Liver (tissue), 9 donors: ENCODE results near the gene MYOF. TPM values are rescaled to one million over a fixed set of nuclear protein-coding genes. Genes with fewer than 3 reads are reported as not detected.

ENCODE experiments used
- DNase-seq: peaks from one replicate; pipeline ENCODE4 v3.0.0-alpha.2; 2017; ENCODE audit warnings: low spot score
- H3K27ac ChIP-seq, 2 donors: one replicate each; pipeline ENCODE4 v1.7.0; 2013; ENCODE audit warnings: inconsistent platforms in 2 of 2, low read length in 2 of 2, control low read depth in 1 of 2, low read depth in 1 of 2, mild to moderate bottlenecking in 1 of 2
- H3K27me3 ChIP-seq, 4 donors: one replicate each; pipeline versions ENCODE4 v1.6.1 to v1.7.0; 2013; ENCODE audit warnings: low read length in 3 of 4, inconsistent platforms in 1 of 4, mild to moderate bottlenecking in 1 of 4, moderate library complexity in 1 of 4; ENCODE audit not compliant: control insufficient read depth in 4 of 4, insufficient read depth in 4 of 4
- H3K36me3 ChIP-seq, 4 donors: one replicate each; pipeline versions ENCODE4 v1.6.1 to v1.7.0; 2013; ENCODE audit warnings: low read length in 3 of 4, mild to moderate bottlenecking in 3 of 4, low read depth in 1 of 4, moderate library complexity in 1 of 4; ENCODE audit not compliant: control insufficient read depth in 4 of 4, insufficient read depth in 3 of 4
- H3K4me1 ChIP-seq, 4 donors: one replicate each; pipeline versions ENCODE4 v1.6.1 to v1.7.0; 2013; ENCODE audit warnings: low read length in 3 of 4, mild to moderate bottlenecking in 3 of 4, moderate library complexity in 1 of 4; ENCODE audit not compliant: control insufficient read depth in 4 of 4, insufficient read depth in 4 of 4
- H3K4me3 ChIP-seq, 3 donors: one replicate each; pipeline versions ENCODE4 v1.6.1 to v1.7.0; 2013; ENCODE audit warnings: low read length in 3 of 3, control low read depth in 1 of 3, low read depth in 1 of 3, mild to moderate bottlenecking in 1 of 3
- H3K9ac ChIP-seq, 2 donors: one replicate each; pipeline ENCODE4 v1.7.0; 2013; ENCODE audit warnings: low read length in 2 of 2, mild to moderate bottlenecking in 2 of 2, moderate library complexity in 2 of 2, control low read depth in 1 of 2, low read depth in 1 of 2
- H3K9me3 ChIP-seq, 4 donors: one replicate each; pipeline versions ENCODE4 v1.6.1 to v1.7.0; 2013; ENCODE audit warnings: low read length in 3 of 4; ENCODE audit not compliant: control insufficient read depth in 4 of 4
- ATF3 ChIP-seq: IDR thresholded peaks from 2 replicates; pipeline ENCODE4 v1.6.1; 2016; ENCODE audit warnings: antibody characterized with exemption
- CTCF ChIP-seq: fragments of 150-350 bp; IDR thresholded peaks from 2 replicates; pipeline ENCODE4 v1.5.1; 2017; ENCODE audit warnings: improper control_type of control experiment, low read depth, low read length; ENCODE audit not compliant: missing input control
- EGR1 ChIP-seq, 2 donors: IDR thresholded peaks; 2 replicates each; pipeline ENCODE4 v1.6.1; 2016 to 2018; ENCODE audit warnings: antibody characterized with exemption in 2 of 2, low read depth in 2 of 2
- FOXA1 ChIP-seq: IDR thresholded peaks from 2 replicates; pipeline ENCODE4 v1.6.1; 2016; ENCODE audit warnings: antibody characterized with exemption
- FOXA2 ChIP-seq: IDR thresholded peaks from 2 replicates; pipeline ENCODE4 v1.6.1; 2016; ENCODE audit warnings: antibody characterized with exemption
- GABPA ChIP-seq, 2 donors: IDR thresholded peaks in 1 of 2; conservative IDR thresholded peaks in 1 of 2; 2 replicates each; pipeline ENCODE4 v1.6.1; 2016; ENCODE audit warnings: antibody characterized with exemption in 2 of 2, mild to moderate bottlenecking in 1 of 2, moderate library complexity in 1 of 2
- HNF4A ChIP-seq, 2 donors: conservative IDR thresholded peaks; 2 replicates each; pipeline ENCODE4 v1.6.1; 2016; ENCODE audit warnings: antibody characterized with exemption in 2 of 2, mild to moderate bottlenecking in 2 of 2
- HNF4G ChIP-seq: IDR thresholded peaks from 2 replicates; pipeline ENCODE4 v1.6.1; 2016; ENCODE audit warnings: antibody characterized with exemption
- JUND ChIP-seq, 2 donors: IDR thresholded peaks; 2 replicates each; pipeline ENCODE4 v1.6.1; 2016; ENCODE audit warnings: antibody characterized with exemption in 2 of 2
- MAX ChIP-seq: IDR thresholded peaks from 2 replicates; pipeline ENCODE4 v1.6.1; 2016; ENCODE audit warnings: antibody characterized with exemption
- NR2F2 ChIP-seq: IDR thresholded peaks from 2 replicates; pipeline ENCODE4 v1.6.1; 2016; ENCODE audit warnings: antibody characterized with exemption
- RAD21 ChIP-seq, 2 donors: IDR thresholded peaks; 2 replicates each; pipeline ENCODE4 v1.6.1; 2016; ENCODE audit warnings: antibody characterized with exemption in 2 of 2, mild to moderate bottlenecking in 2 of 2
- RXRA ChIP-seq, 2 donors: IDR thresholded peaks; 2 replicates each; pipeline ENCODE4 v1.6.1; 2017 to 2018; ENCODE audit warnings: antibody characterized with exemption in 2 of 2, mild to moderate bottlenecking in 1 of 2
- SP1 ChIP-seq: IDR thresholded peaks from 2 replicates; pipeline ENCODE4 v1.6.1; 2018; ENCODE audit warnings: antibody characterized with exemption, mild to moderate bottlenecking
- TAF1 ChIP-seq: conservative IDR thresholded peaks from 2 replicates; pipeline ENCODE4 v1.6.1; 2016; ENCODE audit warnings: antibody characterized with exemption, mild to moderate bottlenecking
- YY1 ChIP-seq: IDR thresholded peaks from 2 replicates; pipeline ENCODE4 v1.6.1; 2016; ENCODE audit warnings: antibody characterized with exemption, mild to moderate bottlenecking
- ZBTB33 ChIP-seq: IDR thresholded peaks from 2 replicates; pipeline ENCODE4 v1.6.1; 2016; ENCODE audit warnings: antibody characterized with exemption
- WGBS: extraction: QIAGEN DNeasy Blood & Tissue Kit; methylation state at CpG from one replicate; pipeline ENCODE4 v1.1.7; 2013; 5-methylcytosine and 5-hydroxymethylcytosine counted together
- polyA plus RNA-seq, 2 donors: library from polyadenylated mRNA; stranded (reverse) in 1 of 2; unstranded in 1 of 2; fragments of 200-250 nt in 1 of 2; fragments of >200 nt in 1 of 2; fragmentation: Nextera tagmentation in 1 of 2; extraction: Ambion mirVana in 1 of 2; gene quantifications; one replicate each; pipeline versions ENCODE4 v1.2.1 to v1.2.3, GENCODE V29; 2013 to 2015
- total RNA-seq, 2 donors: library from RNA; depleted of rRNA; stranded (reverse); fragments of >200 nt; gene quantifications; one replicate each; pipeline ENCODE4 v1.2.3, GENCODE V29; 2014
- donor health status: healthy.
- donor health status: healthy.
- donor health status: healthy.
- donor health status: healthy.
- donor health status: healthy.

MYOF gene
- total and polyA plus RNA-seq, 4 donors = 0.89 to 5.7 (median 3.2) TPM

- no peak overlapping the region for H3K27ac ChIP-seq
- no peak overlapping the region for H3K4me3 ChIP-seq
- no peak for DNase-seq
- H3K9me3 ChIP-seq = no peaks in the 10 kb centered on the region
- no peaks in the 10 kb centered on the region for H3K27me3 ChIP-seq
- H3K4me1 ChIP-seq = no peaks in the 10 kb centered on the region
- TF ChIP-seq EGR1 (IDR thresholded peaks at IDR 0.05; ENCODE audit: low read depth in 2 of 2) (no peak), FOXA1 (no peak), RXRA (IDR thresholded peaks at IDR 0.05) (no peak), CTCF (no peak), JUND (IDR thresholded peaks at IDR 0.05) (no peak), ATF3 (no peak)
- H3K9ac ChIP-seq = no peak overlapping the region
- no peaks in the 10 kb centered on the region for H3K36me3 ChIP-seq
Observed at GRCh38 chr10:93271347-93271746, 210.8 kb downstream of the MYOF start.

GRCh38 chr10:93269281-93269680, 212.9 kb downstream of the MYOF start:
- no peaks in the 10 kb centered on the region for H3K9me3 ChIP-seq
- H3K4me3 ChIP-seq = no peak overlapping the region
- TF ChIP-seq TAF1 = no peak
- no peak for TF ChIP-seq HNF4G
- TF ChIP-seq FOXA1 = no peak
- TF ChIP-seq SP1 = no peak
- no peak for TF ChIP-seq ZBTB33
- no peak for TF ChIP-seq HNF4A (conservative IDR thresholded peaks at IDR 0.05)
- no peak for TF ChIP-seq ATF3
- TF ChIP-seq GABPA (IDR thresholded peaks at IDR 0.05 in 1 of 2, conservative IDR thresholded peaks at IDR 0.05 in 1 of 2) = no peak
- TF ChIP-seq JUND (IDR thresholded peaks at IDR 0.05) = no peak
- TF ChIP-seq FOXA2 = no peak
- TF ChIP-seq EGR1 (IDR thresholded peaks at IDR 0.05; ENCODE audit: low read depth in 2 of 2) = no peak
- TF ChIP-seq RAD21 (IDR thresholded peaks at IDR 0.05) = no peak
- no peaks in the 10 kb centered on the region for H3K36me3 ChIP-seq
- WGBS = 93% methylated on average over 3 of the region's 3 CpGs
- H3K9ac ChIP-seq = no peak overlapping the region
- no peak for DNase-seq
- no peaks in the 10 kb centered on the region for H3K27me3 ChIP-seq
- H3K4me1 ChIP-seq = no peaks in the 10 kb centered on the region
- no peak overlapping the region for H3K27ac ChIP-seq

GRCh38 chr10:93268021-93268420, 214.1 kb downstream of the MYOF start:
- Histone ChIP-seq H3K4me1 (no peaks in the 10 kb centered on the region), H3K9me3 (no peaks in the 10 kb centered on the region), H3K36me3 (no peaks in the 10 kb centered on the region), H3K27me3 (no peaks in the 10 kb centered on the region), H3K4me3 (no peak overlapping the region), H3K27ac (no peak overlapping the region), H3K9ac (no peak overlapping the region)
- no peak for DNase-seq
- WGBS = 91% methylated on average over 3 of the region's 3 CpGs
- TF ChIP-seq ATF3 (no peak), FOXA1 (no peak), ZBTB33 (no peak), NR2F2 (no peak), YY1 (no peak), HNF4A (conservative IDR thresholded peaks at IDR 0.05) (no peak), RXRA (IDR thresholded peaks at IDR 0.05) (no peak), FOXA2 (no peak), SP1 (no peak), MAX (no peak), HNF4G (no peak), GABPA (IDR thresholded peaks at IDR 0.05 in 1 of 2, conservative IDR thresholded peaks at IDR 0.05 in 1 of 2) (no peak), TAF1 (no peak), CTCF (no peak), JUND (IDR thresholded peaks at IDR 0.05) (no peak), RAD21 (IDR thresholded peaks at IDR 0.05) (no peak)
